ENCODE measurements around the gene VCPKMT.

Gene VCPKMT

DNA sequence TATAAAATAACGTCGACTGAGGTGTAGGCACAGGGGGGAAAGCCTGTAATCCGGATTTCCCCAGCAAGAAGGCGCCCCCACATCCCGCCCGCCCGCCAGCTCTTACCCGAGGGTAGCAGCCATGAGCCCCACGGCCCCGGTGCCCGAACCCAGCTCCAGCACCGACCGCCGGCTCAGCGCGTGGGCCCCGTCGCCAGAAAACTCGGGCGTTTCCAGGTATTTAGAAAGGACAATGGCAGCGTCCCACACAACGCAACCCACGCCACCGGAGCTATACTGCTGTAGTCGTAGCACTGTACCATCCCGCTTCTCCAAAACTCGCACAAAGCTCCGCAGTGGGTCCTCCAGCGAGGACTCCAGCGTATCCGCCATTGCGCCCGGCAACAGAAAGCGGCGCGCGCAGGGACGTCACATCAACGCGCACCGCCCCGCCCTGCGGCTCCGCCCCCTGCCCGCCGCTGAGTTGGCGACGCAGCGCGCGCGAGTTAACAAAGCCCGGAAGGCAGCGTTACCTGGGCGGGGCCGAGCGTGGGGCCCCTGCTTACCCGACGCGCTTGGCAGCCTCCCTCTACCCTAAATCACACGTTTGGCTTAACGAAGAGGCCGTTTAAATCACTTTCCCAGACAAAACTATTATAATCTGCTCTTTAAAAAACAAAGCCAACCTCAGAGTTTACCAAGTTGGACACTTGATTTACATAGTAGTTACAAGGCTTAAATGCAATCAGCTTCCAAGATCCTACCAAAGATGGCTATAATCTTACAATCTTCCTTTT is at the start of gene VCPKMT:
VCPKMT (minus strand) TSS at position 392 of the 776 bp plus-strand sequence; CDS start at position 372, 20 bp downstream.
- DNase-seq: peak; percentile 96

- DNase-seq: no peak
These were observed 39.7 kb upstream of the VCPKMT start for GRCh38 chr14:50156111-50156510.

GRCh38 chr14:50148799-50149198 is 32.4 kb upstream of the VCPKMT start:
- no peak for DNase-seq

- no peak for DNase-seq
These were observed 22.8 kb upstream of the VCPKMT start for GRCh38 chr14:50139192-50139591.

DNA sequence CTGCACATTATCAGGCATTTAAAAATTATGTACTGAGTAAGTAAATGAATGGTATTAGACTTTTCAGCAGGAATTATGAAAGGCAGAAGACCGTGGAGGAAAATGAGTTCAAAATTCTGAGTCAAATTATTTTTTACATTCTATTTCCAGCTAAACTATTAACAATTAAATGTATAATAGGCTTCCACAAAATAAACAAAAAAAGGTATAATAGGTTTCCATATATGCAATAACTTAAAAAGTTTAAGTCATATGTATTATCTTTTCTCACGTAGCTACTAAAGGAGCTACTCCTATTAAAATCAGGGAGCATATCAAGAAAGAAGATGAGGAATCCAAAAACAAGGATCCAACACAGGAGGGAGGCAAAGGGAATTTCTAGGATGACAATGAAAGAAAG is 11.4 kb upstream of the VCPKMT start:
- DNase-seq: no peak

GRCh38 chr14:50123062-50123461 is 6.7 kb upstream of the VCPKMT start:
- no peak for DNase-seq

- DNase-seq: no peak
These were observed 5.9 kb upstream of the VCPKMT start for GRCh38 chr14:50122291-50122690.

DNA sequence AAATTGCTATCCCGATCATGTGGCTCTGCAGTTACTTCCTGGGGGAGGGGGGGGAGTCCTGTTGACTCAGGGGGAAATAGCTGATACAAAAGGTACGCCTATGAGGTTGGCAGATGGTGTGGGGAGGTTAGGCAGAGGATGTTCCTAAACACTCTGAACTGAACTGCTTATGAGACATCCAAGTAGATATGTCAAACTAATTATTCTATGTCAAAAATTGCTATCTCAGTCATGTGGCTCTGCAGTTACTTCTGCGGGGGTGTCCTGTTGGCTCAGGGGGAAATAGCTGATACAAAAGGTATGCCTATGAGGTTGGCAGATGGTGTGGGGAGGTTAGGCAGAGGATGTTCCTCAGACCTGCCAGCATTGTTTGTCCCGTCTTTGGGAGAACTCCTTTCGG is 5.1 kb upstream of the VCPKMT start:
- no peak for DNase-seq

DNA sequence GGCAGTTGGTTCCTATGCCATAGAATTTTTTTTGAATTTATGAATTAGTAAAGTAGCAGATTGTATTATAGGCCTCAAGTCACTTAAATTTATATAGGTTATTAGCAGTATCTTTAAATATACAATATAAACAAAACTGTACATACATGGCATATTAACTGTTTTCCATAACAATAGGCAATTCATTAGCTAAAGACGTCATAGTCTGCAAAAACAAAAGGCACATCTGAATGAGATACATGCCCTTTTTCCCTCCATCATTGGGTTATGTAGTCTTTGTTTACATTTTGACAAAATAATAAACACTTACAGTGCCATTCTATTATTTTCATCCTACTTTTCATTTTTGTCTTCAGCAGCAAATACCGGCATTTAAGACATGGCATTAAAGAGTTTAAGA is 1.1 kb upstream of the VCPKMT start:
- no peak for DNase-seq

DNA sequence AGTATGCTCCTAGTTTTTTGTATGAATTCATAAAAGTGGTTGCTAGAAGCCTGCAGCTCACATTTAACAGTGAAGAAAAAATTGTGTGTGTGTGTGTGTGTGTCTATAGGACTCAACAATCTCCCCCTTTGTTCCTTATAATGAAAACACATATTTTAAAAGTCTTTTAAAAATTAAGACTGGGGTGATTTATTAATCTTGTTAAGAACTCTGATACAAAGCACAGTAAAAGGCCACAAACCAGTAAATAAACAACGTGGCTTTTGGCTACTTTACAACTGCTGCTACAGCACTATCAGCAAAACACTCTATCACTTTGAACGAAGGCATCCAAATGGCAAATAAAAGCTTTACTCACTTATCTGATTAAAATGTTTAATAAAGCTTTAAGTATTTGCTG is 594 bp upstream of the VCPKMT start:
- DNase-seq: no peak

- no peak for DNase-seq
These were observed 2.9 kb downstream of the VCPKMT start for GRCh38 chr14:50113381-50114035.

DNA sequence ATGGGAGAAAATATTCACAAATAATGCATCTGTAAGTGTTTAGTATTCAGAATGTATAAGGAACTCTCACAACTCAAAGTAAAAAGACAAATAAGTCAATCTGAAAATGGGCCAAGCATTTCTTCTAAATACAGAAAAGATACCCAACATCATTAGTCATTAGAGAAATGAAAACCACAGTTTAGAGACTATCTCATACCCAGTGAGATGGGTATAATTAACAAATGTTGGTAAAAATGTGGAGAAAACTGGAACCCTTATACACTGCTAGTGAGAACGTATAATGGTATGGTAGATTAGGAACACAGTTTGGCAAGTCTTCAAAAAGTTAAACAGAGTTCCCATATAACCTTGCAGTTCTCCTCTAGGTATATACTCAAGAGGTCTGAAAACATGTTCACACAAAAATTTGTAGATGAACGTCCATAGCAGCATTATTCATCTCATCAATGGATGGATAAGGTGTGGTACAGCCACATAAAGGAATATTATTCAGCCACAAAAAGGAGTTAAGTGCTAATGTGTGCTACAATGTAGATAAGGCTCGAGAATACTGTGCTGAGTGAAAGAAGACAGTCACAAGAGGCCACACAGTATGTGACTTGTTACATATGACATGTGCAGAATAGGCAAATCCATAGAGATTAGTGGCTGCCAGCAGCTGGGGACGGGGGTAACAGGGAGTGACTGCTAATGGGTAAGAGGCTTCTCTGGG is 5.9 kb downstream of the VCPKMT start:
- DNase-seq: no peak

GRCh38 chr14:50109342-50109741 is 7.0 kb downstream of the VCPKMT start:
- no peak for DNase-seq

DNA sequence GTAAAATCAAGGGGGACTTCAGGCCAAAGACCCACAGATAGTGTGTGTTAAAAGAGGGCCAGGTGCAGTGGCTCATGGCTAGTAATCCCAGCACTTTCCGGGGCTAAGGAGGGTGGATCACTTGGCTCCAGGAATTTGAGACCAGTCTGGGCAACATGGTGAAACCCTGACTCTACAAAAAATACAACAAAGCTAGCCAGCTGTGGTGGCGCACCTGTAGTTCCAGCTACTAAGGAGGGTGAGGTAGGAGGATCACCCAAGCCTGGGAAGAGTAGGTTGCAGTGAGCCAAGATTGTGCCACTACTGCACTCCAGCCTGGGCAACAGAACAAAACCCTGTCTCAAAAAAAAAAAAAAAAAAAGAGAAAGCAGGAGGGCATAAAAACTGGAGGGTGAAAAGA is 8.5 kb downstream of the VCPKMT start:
- DNase-seq: no peak

GRCh38 chr14:50106178-50106577 is 10.2 kb downstream of the VCPKMT start:
- DNase-seq: no peak

DNA sequence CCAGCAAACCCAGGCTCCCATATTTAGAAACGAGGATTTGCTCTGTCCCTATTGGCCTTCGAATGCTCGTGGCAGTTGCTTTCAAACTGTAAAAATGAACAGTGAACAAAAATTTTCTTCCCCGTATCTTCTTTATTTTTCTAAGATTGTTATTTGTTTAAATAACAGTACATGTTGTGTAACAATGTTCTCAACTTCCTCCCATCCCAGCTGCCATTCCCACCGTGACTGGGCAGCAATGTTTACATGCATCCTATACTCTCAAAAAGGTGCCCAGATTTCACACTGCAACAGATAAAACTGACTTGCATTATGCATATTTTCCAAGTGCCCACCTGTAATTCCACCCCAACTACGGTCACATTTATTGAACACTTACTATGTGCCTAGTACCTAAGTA is 12.8 kb downstream of the VCPKMT start:
- DNase-seq: no peak

- no peak for DNase-seq
These were observed 15.0 kb downstream of the VCPKMT start for GRCh38 chr14:50101417-50101816.

DNA sequence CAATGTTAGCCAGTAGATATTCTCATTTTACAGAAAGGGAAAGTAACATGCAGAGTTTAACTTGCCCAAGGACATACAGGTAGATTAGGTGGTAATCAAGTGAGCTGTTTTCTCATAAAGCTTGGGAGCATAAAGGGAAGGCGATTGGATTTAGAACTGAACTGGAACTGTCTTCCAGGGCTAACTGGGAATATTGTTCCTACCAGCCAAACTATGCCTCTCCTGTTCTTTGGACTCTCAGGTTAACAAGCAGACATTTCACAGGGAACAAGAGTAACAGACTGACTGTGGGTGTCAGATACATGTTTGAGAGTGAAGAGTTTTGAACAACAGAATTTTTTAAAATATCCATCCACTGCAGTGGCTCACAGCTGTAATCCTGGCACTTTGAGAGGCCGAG is 15.6 kb downstream of the VCPKMT start:
- no peak for DNase-seq

- DNase-seq: no peak
These were observed 17.0 kb downstream of the VCPKMT start for GRCh38 chr14:50099335-50099734.

- no peak for DNase-seq
These were observed 20.5 kb downstream of the VCPKMT start for GRCh38 chr14:50095895-50096294.

- no peak for DNase-seq
These were observed 22.2 kb downstream of the VCPKMT start for GRCh38 chr14:50094056-50094755.

GRCh38 chr14:50093496-50093895 is 22.9 kb downstream of the VCPKMT start:
- no peak for DNase-seq

DNA sequence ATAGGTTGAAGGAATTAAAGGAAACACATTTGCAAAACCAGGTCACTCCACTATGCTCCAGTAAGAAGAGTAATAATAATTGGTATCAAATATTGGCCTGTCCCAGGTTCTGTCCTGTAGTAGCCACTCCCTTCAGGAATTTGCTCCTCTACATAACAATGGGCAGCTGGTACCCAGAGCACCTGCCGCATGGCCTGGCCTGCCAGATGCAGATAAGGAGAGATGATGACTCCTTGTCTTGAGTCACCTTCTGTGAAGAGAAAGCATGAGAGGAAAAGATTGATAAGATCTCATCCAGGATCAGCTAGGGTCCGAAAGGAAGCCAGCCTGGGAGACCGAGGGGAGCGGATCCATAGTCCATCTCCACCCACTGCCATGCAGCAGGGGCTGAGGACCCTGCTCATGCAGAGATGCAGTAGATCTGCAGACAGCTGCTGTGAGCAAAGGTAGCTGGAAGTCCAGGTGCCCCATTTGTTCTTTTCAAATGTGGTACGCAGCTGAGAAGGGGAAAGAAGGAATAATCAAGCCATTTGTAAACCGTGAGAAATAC is 24.3 kb downstream of the VCPKMT start:
- no peak for DNase-seq

Measured in right hindlimb (tissue), 1 donor.